KMS-11 (cell line): ENCODE data around the gene SYNE1.

Source experiments
- H2AFZ ChIP-seq: fragments of 200-600 bp; sonication (generic); 2 replicates; pipeline ENCODE4 v1.6.1; 2016; ENCODE audit warnings: antibody characterized with exemption, mixed run types, low read depth
- H3K27ac ChIP-seq: fragments of 200-600 bp; sonication (generic); 2 replicates; pipeline ENCODE4 v1.6.1; 2016; ENCODE audit warnings: mild to moderate bottlenecking, mixed run types
- H3K27me3 ChIP-seq: fragments of 200-600 bp; sonication (generic); 2 replicates; pipeline ENCODE4 v1.6.1; 2017; ENCODE audit warnings: mild to moderate bottlenecking, low read depth, mixed run types, moderate library complexity; ENCODE audit not compliant: insufficient read depth
- H3K36me3 ChIP-seq: fragments of 200-600 bp; sonication (generic); 2 replicates; pipeline ENCODE4 v1.6.1; 2017; ENCODE audit warnings: mild to moderate bottlenecking, mixed run types; ENCODE audit not compliant: insufficient read depth
- H3K4me1 ChIP-seq: fragments of 200-600 bp; sonication (generic); 2 replicates; pipeline ENCODE4 v1.6.1; 2016; ENCODE audit warnings: mild to moderate bottlenecking, low read depth, mixed run types; ENCODE audit not compliant: poor library complexity, severe bottlenecking
- H3K4me2 ChIP-seq: fragments of 200-600 bp; sonication (generic); 2 replicates; pipeline ENCODE4 v1.7.0; 2016; ENCODE audit warnings: mild to moderate bottlenecking, mixed run types
- H3K4me3 ChIP-seq: fragments of 200-600 bp; sonication (generic); IDR thresholded peaks from 2 replicates; pipeline ENCODE4 v1.6.1; 2017; ENCODE audit warnings: low read depth, low read length, mixed read lengths; ENCODE audit not compliant: insufficient read depth
- H3K79me2 ChIP-seq: fragments of 200-600 bp; sonication (generic); 2 replicates; pipeline ENCODE4 v1.6.1; 2016; ENCODE audit warnings: low read depth, mixed run types; ENCODE audit not compliant: insufficient read depth
- H3K9ac ChIP-seq: fragments of 200-600 bp; sonication (generic); 2 replicates; pipeline ENCODE4 v1.6.1; 2016; ENCODE audit warnings: mild to moderate bottlenecking, mixed run types
- H4K20me1 ChIP-seq: fragments of 200-600 bp; sonication (generic); 2 replicates; pipeline ENCODE4 v1.6.1; 2016; ENCODE audit warnings: mild to moderate bottlenecking, mixed run types; ENCODE audit not compliant: insufficient read depth
- TF ChIP-seq, protein P1 (sequence below): fragments of 200-600 bp; sonication (generic); conservative IDR thresholded peaks from 2 replicates; pipeline ENCODE4 v1.6.1; 2017; ENCODE audit warnings: low read depth, mild to moderate bottlenecking, antibody characterized with exemption, low read length, moderate library complexity, mixed read lengths

The SYNE1 gene

DNA sequence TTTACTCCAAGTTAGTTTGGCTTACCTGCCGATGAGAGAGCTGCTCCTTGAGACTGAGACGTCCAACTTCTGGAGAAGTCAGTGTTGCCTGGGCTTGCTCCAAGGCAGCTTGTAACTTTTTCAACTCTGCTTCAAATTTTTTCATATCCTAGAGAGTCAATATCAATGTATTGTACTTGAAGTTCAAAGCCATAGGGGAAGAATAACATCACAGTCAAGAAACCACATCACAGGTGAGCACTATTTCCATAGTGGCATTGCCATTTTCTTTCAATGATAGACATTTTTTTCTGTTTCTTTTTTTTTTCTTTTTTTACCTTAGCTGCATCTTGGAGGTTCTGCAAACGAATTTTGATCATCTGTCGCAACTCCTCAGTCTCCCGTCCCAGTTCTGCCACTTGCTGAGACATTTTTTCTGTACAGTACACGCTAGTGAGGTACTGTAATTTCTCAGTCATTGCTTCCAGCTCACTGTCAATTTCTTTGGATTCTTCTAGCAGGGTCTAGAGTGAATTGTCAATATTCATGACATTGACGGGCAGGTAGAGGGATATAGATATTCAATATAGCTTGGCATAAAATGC lies 326.7 kb downstream of the SYNE1 start:
- no peak overlapping the region for H2AFZ ChIP-seq
- H3K4me2 ChIP-seq = no peak overlapping the region
- H3K4me3 ChIP-seq = no peak overlapping the region
- H3K27me3 ChIP-seq = no peaks in the 10 kb centered on the region
- no peaks in the 10 kb centered on the region for H3K79me2 ChIP-seq
- no peak overlapping the region for H3K27ac ChIP-seq
- H3K4me1 ChIP-seq = no peaks in the 10 kb centered on the region
- H3K36me3 ChIP-seq = no peaks in the 10 kb centered on the region
- no peak overlapping the region for H3K9ac ChIP-seq
- no peaks in the 10 kb centered on the region for H4K20me1 ChIP-seq
- TF ChIP-seq, protein P1, sequence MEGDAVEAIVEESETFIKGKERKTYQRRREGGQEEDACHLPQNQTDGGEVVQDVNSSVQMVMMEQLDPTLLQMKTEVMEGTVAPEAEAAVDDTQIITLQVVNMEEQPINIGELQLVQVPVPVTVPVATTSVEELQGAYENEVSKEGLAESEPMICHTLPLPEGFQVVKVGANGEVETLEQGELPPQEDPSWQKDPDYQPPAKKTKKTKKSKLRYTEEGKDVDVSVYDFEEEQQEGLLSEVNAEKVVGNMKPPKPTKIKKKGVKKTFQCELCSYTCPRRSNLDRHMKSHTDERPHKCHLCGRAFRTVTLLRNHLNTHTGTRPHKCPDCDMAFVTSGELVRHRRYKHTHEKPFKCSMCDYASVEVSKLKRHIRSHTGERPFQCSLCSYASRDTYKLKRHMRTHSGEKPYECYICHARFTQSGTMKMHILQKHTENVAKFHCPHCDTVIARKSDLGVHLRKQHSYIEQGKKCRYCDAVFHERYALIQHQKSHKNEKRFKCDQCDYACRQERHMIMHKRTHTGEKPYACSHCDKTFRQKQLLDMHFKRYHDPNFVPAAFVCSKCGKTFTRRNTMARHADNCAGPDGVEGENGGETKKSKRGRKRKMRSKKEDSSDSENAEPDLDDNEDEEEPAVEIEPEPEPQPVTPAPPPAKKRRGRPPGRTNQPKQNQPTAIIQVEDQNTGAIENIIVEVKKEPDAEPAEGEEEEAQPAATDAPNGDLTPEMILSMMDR = no peak

DNA sequence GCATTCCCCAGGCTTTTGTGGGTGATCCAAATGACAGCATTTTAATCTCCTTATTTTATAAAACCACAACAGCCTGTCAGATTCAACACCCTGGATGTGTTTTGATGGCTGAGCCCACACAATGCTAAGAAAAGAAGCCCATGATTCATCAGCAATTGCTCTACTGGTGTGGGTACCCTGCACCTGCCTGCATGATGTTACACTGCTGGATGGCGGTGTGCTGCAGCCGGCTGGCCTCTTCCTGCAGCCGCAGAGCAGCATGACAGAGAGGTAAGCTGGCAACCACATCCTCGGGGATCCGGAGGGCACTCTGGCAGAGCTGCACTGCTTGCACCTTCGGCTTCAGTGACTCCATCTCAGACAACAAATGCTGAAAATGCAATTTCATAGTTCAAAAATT lies 327.5 kb downstream of the SYNE1 start:
- Histone ChIP-seq H3K4me2 (no peak overlapping the region), H4K20me1 (no peaks in the 10 kb centered on the region), H3K9ac (no peak overlapping the region), H3K27me3 (no peaks in the 10 kb centered on the region), H3K79me2 (no peaks in the 10 kb centered on the region), H3K4me3 (no peak overlapping the region), H3K27ac (no peak overlapping the region), H3K4me1 (no peaks in the 10 kb centered on the region), H2AFZ (no peak overlapping the region), H3K36me3 (no peaks in the 10 kb centered on the region)
- TF ChIP-seq, protein P1 = no peak

DNA sequence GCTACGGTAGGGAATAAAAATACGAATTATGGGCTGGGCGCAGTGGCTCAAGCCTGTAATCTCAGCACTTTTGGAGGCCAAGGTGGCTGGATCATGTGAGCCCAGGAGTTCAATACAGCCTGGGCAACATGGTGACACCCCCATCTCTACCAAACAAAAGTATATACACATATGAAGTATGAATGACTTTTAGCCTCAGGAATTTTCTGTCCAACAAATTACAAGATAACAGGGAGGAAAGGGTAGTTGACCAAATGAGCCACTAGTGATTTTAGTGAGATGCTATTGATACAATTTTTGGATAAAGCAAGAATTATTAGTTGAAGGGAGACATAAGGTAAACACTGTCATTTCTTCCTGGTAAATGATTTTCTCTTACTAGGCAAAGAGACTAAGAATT lies 328.2 kb downstream of the SYNE1 start:
- TF ChIP-seq, protein P1 = no peak
- no peak overlapping the region for H3K9ac ChIP-seq
- no peak overlapping the region for H2AFZ ChIP-seq
- H3K4me1 ChIP-seq = no peaks in the 10 kb centered on the region
- H3K4me2 ChIP-seq = no peak overlapping the region
- H3K27ac ChIP-seq = no peak overlapping the region
- no peaks in the 10 kb centered on the region for H3K79me2 ChIP-seq
- H3K4me3 ChIP-seq = no peak overlapping the region
- H4K20me1 ChIP-seq = no peaks in the 10 kb centered on the region
- H3K27me3 ChIP-seq = no peaks in the 10 kb centered on the region
- no peaks in the 10 kb centered on the region for H3K36me3 ChIP-seq

DNA sequence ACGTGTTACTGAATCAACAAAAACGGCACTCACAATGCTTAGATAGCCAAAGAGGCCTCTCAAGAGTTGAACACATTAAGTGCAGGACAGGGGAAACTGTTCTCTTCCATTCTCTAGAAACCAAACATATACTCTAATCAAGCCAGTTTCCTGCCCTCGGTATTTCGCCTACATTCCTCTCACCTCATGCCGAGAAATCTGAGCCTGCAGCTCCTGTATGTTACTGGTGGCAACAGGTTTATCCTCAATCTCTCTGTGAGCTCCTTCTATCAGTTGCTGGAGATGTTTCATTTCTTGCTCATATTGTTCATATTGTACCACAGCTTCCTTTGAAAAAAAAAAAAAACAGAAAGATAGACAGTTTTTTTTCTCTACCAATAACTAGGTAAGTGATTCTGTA lies 328.9 kb downstream of the SYNE1 start:
- no peak overlapping the region for H2AFZ ChIP-seq
- no peaks in the 10 kb centered on the region for H3K79me2 ChIP-seq
- TF ChIP-seq, protein P1 = no peak
- H3K4me1 ChIP-seq = no peaks in the 10 kb centered on the region
- no peaks in the 10 kb centered on the region for H3K36me3 ChIP-seq
- no peaks in the 10 kb centered on the region for H4K20me1 ChIP-seq
- H3K9ac ChIP-seq = no peak overlapping the region
- no peaks in the 10 kb centered on the region for H3K27me3 ChIP-seq
- H3K27ac ChIP-seq = no peak overlapping the region
- H3K4me3 ChIP-seq = no peak overlapping the region
- H3K4me2 ChIP-seq = no peak overlapping the region
